Stimulated activated CD4-positive, alpha-beta T cell treated with anti-CD3 and anti-CD28 coated beads, Interleukin-15, amount 100 ng/mL, for 24 hours (primary cell): Measurements from ENCODE around the gene MEGF11.

ENCODE experiments used
- DNase-seq: peaks from one replicate; pipeline ENCODE4 v3.0.0-alpha.2; 2020

Gene MEGF11

DNA sequence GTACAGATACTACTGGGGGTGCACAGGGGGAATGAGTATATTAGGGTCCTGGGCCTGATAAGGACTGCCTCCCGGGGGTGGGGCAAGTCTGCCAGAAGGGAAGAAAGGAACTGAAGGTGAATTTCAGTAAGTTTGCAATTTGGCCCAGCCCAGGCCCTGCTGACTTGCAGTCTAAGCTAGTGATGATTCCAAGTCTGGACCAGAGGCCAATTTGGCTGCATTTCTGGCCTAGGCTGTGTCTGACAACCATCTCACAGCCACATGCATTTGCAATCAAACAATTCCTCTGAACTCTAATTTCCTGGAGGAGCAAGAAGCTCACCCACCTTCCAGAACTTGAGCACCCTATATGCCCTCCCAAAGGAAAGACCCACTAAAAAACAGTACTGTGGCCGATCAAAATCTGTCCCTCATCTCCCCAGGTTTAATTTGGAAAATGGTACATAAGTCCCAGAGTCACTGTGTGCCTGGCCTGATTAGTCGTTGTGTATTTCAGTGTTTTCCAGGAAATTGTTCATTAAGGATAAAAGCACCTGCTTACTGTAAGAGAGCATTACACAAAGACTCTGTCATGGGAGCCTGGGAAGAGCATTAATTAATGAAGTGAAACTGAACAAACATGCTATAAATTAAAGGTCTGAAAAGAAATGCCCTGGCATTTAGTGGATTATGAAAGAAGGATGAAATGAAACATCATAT lies 114.5 kb downstream of the MEGF11 start:
- no peak for DNase-seq

DNA sequence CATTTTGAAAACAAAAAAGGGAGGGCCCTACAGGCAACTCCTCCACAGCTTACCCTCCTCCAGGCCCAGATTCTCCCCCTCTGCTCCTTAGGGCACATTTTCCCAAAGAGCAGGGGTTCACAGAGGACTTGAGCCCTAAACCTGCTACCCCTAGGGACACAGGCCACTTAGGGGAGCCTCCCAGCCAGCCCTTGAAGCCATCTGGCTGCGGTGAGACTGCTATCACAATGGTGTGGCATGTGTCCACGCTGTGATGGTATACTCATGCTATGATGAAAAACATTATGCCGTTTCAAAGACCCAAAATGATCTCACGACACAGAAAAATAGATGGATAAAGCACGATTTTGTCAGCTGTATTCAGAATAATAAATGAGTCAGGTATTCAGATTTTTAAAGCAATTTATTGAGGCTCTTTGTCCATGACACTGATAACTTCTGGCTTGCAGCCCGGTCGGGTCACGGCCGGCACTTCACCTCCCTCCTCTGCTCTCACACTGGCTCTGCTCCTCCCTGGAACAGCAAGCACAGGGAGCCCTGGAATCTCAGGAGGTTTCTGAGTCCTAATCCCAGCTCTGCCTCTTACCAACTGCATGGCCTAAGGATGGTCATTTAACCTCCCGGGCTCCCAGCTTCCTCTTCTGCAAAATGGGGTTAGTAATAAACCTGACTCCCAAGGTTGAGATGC lies 115.3 kb downstream of the MEGF11 start:
- DNase-seq, result no peak

DNA sequence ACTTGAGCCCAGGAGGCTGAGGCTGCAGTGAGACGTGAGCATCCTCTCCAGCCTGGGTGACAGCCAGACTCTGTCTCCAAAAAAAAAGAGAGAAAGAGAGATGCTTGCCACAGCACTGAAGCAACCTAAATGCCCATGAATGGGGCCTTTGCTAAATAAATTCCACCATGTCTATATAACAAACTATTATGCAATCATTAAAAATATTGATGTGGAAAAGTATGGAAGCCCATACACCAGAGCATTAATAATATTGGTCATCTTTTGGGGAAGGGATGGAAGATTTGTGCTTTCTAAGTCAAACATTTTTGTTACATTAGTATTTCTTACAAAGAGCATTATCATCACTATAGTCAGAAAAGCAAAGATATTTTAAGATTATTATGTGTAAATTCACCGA lies 116.6 kb downstream of the MEGF11 start:
- DNase-seq, result no peak

DNA sequence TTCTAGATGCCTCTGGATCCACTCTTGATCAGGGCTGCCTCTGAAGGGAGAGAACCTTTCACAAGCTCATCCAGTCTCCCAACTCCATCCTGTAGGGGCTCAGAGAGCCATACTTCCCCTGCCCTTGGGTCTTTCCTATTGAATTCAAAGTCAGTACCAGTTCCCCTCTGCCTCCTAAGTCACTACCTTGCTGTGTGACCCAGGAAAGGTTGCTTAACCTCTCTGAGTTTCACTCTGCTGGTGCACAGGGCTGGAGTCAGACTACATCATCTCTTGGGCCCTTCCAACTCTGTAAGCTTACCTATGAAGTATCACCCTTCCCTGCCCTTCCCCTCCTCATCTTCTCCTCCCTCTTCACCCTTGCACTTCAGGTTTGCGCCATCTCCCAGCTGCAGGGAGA lies 117.9 kb downstream of the MEGF11 start:
- no peak for DNase-seq

DNA sequence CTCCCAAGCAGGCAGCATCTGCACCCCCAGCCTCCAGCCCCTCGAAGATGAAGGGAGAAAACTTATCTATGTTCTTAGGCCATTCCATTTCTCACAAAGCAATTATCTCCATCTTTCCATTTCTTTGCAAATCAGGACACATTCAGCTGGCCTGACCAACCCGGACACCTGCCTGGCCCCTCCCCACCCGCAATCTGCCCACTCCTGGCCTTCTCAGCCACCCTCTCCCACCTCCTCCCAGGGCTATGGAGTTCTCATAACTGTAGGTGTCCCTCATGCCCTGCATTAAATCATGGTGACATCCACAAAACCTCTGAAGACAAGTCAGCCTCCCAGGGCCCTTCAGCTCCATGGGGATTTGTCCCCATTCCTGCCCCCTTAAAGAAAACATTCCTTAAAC lies 119.3 kb downstream of the MEGF11 start:
- DNase-seq, result no peak

DNA sequence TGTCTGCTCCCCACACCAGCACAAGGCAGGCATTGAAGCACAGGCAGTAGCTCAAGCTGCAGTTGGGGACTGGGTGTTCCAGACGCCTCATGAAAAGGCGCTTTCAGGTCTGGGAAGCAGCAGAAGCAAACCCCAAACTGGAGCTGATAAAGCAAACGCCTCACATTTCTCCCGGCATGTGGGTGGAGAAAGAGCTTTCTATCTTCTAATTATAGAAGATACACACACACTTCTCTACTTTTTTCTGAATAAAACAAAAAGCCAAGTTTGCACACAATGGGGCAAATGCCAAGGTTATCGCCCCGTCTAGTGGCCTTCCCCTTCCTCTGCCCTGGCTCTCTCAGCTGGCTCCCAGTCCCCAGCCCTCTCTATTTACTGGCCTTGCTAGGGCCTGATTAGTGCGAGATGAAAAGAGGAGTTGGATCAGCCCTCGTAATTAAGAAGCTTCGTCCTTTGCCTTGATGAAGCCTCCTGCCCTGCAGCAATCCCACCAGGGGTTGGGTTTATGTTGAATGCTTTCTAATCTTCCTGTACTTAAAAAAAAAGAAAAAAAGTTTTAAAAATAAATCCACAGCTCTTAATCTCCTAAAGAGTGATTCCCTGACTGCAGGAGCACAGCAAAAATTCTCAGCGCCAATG lies 120.2 kb downstream of the MEGF11 start:
- no peak for DNase-seq

DNA sequence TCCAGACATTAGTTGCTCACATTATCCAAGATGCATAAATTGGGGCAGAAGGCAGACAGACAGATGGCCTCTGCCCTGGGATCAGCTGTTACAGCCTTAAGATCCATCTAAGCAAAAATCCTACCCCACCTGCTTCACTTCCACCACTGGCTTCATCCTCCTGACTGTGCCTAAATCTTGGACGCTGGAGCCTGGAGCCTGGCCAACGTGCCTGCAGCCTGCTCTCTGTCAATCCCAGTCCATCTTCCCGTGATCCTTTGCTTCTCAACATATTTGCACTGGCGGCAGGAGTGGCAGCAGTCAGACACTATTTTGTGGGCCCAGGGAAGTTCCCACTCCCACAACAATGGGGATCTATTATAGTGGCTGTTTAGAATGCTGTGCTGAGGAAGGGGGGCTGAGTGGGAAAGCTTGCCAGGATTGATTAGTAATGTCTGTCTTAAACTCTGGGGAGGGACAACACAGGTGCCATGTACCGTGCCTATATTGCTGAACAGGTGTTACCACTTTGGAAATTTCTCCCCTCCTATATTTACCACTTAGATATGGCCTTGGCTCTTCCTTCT lies 121.2 kb downstream of the MEGF11 start:
- no peak for DNase-seq

DNA sequence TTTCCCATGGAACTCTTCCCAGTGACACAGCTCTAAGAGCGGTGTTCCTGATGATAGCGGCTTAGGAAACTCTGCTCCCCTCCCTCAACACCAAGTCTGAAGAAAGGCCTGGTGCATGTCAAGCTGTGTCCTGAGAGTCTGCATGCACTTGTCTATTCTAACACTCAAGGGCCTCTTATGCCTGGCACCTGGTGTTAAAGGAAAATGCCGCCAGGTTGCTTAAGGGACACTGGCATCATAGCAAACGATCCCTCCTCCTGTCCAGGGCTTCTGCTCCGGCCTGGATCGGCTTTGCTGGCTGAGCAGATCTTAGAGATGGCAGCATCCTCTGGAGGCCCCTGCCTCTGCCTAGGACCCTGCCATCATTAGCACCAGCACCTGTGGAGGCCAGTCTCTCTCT lies 121.7 kb downstream of the MEGF11 start:
- DNase-seq, result no peak

DNA sequence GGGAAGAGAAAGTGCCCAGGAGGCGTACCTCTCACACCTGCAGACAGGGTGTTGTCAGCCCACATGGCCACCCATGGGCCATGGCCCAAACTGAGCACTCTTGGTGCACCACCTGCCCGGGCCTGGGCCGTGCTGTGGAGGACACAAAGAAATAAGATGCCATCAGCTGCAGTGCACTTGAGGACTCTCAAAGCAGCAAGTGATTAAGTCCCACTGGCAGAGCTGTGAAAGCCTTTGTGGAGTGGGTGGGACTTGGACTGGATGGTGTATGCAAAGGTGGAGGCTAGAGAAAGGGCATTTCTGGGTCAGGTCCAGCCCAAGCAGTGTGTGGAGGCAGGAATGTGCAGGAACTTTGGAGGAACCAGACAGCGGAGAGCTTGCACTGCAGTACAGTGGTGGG lies 122.3 kb downstream of the MEGF11 start:
- no peak for DNase-seq

DNA sequence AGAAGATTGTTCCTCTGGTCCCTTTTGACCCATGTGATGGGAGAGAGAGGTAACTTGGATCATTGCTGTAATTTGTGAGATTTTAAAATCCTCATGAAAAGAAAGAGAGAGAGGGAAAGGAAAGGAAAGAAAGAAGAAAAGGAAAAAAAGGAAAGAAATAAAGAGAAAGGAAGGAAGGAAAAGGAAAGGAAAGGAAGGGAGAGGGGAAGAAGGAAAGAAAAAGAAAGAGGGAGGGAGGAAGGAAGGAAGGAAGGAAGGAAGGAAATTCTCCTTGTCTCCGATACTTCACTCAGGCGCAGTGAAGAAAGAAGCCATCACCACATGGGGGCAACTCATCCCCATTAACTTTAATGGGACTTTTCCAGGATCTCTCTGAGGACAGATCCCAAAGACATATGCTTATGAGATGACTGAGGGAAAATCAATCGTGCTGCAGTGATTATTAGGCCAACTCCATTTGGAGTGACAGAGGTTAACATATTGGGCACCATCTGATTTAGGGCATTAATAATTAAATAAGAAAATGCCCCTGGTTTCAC lies 123.0 kb downstream of the MEGF11 start:
- DNase-seq, result no peak

DNA sequence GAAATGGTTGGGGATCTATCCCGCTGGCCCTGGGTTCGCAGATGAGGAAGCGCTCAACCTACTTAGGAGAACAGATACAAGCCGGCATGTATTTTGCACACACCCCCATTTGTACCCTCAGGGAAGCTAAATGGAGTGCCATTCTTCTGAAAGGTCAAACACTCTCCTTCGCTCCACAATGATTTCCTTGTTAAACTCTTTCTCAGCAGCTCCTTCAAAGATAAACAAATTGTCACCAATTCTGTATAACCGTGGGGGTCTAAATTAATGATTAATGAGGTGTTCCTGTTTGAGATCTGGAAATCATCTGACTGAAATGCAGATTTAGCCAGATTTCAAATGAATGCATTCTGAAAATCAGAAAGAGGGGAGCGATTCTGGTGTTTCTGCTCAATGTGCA lies 124.0 kb downstream of the MEGF11 start:
- DNase-seq, result no peak

DNA sequence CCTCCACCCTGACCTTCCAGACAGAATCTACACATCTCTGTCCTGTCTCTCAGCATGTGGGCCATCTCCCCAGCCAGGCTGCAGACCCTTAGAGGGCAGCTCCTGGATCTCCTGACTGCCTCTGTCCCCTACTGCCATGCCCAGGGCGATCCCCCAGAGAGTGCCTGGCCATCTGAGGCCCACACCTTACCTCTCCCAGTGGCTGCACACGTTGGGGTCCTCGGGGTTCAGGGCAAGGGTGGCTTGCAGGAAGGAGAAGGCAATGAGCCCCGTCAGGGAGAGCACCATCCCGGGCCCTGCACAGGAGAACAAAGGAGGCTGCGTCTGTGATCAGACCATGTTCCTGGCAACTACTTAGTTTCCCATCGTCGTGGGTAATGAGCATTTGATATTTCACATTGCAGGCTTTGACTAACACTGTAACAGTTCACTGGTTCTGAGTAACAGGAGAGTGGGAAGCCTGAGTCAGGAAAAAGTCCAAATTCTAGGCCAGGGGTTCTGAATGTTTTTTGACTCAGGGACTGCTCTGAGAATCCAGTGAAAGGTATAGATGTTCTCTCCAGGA lies 125.4 kb downstream of the MEGF11 start:
- DNase-seq, result no peak

DNA sequence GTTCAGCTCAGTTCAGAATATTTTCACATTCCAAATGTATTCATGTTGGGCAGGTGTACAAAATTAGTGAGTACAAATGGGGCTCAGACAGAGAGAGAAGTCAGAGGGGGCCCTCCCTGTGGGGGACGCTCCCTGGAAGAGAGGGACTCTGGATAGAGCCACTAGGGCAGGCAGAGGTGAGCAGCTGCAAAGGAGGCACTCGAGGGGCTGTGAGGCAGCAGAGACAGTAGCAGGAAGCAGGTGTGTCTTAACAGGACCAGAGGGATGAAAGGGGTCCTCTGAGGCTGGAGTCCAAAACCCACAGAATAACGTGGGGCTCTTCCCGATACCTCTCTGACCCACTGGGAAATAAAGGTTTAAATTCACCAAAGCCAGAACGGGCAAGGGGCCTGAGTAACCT lies 127.1 kb downstream of the MEGF11 start:
- no peak for DNase-seq

DNA sequence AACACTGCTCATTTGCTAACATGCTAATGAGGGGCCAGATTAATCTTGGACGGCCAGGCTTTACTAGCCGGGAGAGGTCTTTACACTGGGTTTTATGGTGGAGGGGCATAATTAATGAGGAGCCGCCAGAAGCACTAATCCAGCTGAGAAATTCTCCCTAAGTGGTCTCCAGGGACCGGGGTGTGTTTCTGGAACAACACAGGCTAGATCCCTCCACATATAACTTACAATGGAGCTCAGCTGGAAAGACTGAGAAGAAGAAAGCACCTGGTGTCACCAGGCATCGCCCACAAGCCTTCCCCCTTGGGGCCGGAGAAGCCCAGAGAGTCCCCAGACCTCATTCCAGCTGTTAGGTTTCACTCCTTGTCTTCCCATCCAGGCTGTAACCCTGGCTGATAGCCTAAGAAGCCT lies 127.5 kb downstream of the MEGF11 start:
- DNase-seq, result no peak

DNA sequence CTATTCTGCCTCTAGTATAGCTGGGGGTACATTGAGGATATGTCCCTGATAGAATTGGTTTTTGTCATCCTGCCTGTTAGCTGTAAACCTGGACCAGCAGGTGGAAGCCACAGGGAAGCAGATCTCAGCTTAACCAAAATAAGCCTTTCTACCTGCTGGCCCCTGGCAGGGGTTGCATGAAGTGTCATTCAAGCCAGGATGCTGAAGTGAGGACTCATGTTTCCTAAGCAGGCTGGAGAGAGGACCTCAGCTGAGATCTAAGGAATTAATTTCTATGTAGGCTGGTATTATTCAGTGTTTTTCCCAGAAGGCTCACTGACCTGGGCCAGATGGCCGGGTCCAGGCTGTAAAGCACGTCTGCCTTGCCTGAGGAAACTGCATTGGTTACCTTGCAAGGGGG lies 128.9 kb downstream of the MEGF11 start:
- no peak for DNase-seq

DNA sequence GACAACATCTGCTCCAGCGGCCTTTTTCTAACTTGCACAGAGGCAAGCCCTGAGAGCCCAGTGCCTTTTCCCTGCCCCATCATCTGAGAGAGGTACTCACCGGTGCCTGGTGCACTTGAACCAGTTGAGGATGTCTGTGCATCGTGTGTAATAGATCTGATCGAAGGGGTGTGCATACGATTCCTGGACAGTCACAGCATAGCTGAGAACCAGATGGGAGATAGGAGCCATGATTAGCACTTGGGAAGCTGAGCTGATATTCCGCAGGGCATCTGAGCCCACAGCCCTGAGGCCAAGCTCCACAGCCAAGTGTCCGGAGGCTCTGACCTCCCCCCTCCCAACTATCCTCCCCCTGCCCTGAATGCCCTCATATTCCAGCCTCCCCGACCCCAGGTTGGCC lies 129.8 kb downstream of the MEGF11 start:
- no peak for DNase-seq

DNA sequence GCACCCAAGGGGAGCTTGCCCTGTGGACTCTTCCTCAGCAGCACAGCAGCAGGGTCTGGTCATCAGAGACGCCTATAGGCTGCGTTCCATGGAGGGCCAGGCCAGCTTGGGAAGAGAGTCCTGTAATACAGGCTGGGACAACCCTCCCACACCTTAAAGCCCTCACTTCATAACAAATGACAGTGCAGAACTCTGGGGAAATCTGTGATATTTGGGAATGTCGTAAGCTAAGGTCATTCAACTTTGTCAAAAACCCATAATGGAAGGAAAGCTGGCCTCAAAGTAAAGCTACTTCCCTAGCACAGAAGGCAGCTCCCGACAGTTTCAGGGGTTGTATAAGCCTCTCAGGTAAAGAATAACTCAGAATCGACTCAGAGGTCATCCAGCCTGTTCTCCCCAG lies 133.1 kb downstream of the MEGF11 start:
- DNase-seq, result no peak

DNA sequence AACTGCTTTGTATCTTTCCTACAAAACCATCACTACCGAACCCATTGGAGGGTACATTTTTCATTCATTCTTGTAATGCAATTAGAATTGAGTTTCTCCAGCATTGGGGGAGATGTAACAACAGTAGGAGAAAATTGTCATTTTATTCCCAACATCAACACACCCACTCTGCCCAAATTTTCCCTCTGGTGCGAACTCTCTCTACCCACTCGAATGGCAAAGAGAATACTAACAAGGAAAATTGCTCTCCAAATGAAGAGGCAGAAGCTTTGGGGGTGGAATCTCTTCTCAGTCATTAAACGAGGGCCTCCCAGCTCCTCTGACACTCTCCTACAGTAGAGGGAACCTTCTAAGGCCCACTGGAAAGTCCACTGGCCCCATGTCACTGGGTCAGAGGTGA lies 135.7 kb downstream of the MEGF11 start:
- no peak for DNase-seq

DNA sequence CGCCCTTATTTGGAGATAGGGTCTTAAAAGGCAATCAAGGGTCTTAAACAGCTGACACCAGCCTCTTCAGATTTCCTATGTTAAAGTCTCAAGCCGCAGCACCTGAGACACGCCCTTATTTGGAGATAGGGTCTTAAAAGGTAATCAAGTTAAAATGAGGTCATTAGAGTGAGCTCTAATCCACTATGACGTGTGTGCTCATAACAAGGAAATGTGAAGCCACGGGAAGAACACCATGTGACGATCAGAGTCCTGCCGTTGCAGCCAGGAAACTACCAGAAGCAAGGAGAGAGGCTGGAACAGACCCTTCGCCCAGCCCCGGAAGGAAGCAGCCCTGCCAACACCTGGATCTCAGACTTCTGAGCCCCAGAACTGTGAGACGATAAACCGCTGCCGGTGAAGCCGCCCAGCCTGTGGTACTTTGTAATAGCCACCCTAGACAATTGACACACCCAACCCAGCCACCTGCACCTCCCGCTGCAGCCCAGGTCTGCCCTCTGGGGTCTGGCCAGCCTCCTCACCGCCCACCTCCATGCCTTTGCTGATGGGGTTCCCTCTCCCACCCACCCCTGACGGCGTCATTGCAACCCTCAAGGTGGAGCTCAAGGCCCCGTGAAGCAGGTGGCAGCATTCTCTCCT lies 137.9 kb downstream of the MEGF11 start:
- DNase-seq, result no peak

DNA sequence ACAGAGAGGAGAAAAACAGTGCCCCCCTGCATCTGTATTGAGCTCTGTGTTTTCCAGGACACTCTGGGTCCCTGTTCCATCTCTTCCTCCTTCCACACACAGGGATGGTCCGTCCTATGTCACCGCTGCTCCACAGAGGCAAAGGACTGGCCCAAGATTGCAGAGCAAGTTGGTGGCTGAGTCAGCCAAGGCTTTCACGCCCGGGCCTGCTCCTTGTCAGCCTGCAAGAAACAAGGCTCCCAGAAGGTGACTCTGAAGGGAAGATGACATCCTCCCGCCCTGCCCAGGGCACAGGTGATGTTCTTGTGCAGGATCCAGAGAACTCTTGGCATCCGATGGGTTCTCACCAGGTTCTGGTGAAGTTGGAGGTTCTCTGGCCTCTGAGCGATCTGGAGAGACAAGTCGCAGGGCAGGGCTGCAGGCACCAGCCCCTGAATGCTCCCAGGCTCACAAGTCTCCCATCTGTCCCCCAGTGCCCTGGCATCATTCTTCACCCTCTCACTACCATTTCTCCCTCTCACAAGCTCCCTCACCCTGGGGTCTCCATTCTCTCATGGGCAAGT lies 138.6 kb downstream of the MEGF11 start:
- no peak for DNase-seq

DNA sequence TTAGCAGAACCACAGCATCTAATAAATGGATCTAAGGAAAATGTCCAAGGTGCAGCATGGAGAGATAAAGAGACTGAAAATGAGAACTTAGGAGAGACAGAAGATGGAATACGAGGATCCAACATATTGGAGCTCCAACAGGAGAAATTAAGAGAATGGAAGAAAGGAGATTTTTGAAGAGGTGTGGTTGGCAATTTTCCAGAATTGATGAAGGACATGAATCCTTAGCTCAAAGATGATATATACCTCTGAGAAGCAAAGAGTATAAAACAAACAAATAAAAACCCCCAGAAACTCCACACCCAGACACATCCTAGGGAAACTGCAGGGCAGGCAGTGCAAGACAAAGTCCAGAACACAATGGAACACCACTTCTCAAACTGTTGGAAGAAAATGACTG lies 141.2 kb downstream of the MEGF11 start:
- DNase-seq, result no peak

DNA sequence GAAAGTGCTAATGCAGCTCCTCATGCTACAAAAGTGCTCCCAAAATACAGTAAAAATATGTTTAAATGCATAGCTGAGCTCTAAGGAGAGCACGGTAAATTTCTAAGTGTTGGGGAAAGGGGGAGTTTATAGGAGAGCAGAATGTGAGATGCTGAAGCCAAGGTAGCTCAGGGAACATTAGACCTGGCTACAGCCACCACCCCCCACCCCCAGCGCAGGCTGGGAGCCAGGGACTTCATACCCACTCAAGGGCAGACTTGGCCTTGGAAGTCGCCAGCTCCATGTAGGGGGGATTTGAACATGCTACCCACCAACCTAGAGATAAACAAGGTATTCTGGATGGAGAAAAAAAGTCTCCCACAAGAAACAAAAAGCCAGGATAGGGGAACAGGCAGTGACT lies 142.2 kb downstream of the MEGF11 start:
- no peak for DNase-seq

DNA sequence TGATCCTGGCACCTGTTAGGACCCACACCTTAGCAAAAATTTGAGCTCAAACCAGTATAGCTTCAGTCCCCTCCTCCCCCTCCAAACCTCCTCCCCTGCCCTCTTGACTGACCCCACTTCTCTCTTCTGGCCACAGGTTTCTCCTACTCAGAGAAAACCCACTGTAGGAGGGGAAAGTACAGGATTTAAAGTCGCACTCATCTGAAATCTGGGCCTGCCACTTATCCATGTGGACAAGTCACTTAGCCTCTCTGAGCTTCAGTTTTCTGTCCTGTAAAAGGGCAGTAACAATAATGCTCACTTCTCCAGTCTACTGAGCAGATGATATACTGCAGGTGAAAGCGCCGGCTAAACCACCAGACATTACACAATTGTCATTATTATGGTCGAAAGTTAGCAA lies 142.7 kb downstream of the MEGF11 start:
- no peak for DNase-seq
